Fibroblast of skin of left biceps (primary cell): ENCODE measurements around the gene PCDHGA1.
A peak's percentile ranks its signal among the peaks of the same experiment; 100 is the strongest.
"Not testable (repeated sequence)": the region's sequence is repeated elsewhere in the genome, so short reads cannot be mapped to it uniquely, and the experiment has no call there.

ENCODE experiments used
- DNase-seq, 2 experiments: peaks; one replicate each; pipeline ENCODE4 v3.0.0-alpha.2; 2013; ENCODE audit warnings: low read depth in 2 of 2

Gene PCDHGA1

DNA sequence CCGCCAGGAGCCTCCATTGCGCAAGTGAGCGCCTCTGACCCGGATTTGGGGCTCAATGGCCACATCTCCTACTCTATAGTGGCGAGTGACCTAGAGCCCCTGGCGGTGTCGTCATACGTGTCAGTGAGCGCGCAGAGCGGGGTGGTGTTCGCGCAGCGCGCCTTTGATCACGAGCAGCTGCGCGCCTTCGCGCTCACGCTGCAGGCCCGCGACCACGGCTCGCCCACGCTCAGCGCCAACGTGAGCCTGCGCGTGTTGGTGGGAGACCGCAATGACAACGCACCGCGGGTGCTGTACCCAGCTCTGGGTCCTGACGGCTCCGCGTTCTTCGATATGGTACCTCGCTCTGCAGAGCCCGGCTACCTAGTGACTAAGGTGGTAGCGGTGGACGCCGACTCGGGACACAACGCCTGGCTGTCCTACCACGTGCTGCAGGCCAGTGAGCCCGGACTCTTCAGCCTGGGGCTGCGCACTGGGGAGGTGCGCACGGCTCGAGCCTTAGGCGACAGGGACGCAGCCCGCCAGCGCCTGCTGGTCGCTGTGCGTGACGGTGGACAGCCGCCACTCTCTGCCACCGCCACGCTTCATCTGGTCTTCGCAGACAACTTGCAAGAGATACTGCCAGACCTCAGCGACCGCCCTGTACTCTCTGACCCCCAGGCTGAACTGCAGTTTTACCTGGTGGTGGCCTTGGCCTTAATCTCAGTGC lies 79.4 kb downstream of the PCDHGA1 start:
- DNase-seq: no peak

GRCh38 chr5:141411575-141411974 lies 81.3 kb downstream of the PCDHGA1 start:
- no peak for DNase-seq

DNA sequence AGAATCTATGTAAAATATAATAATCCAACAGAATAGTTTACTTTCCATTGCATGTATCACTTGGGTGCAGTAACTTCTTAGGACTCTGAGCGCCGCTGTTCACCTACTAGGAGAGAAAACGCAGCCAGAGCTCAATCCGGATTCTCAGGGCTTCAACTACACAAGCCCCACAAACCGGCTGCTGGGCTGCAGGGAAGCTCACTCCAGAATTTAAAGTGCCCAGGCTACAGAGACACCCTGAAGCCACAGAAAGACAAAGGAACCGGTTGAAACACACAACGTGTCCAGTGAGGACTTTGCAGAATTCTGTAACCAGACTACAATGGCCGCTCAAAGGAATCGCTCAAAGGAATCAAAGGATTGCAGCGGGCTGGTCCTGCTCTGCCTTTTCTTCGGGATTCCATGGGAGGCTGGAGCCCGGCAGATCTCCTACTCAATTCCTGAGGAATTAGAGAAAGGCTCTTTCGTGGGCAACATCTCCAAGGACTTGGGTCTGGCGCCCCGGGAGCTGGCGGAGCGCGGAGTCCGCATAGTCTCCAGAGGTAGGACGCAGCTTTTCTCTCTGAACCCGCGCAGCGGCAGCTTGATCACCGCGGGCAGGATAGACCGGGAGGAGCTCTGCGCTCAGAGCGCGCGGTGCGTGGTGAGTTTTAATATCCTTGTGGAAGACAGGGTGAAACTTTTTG lies 82.7 kb downstream of the PCDHGA1 start, which contains the start of gene PCDHGA10:
TSS of gene PCDHGA10 (plus strand) at position 134 of the 686 bp plus-strand sequence. CDS start at position 323, 189 bp downstream.
- no peak for DNase-seq

DNA sequence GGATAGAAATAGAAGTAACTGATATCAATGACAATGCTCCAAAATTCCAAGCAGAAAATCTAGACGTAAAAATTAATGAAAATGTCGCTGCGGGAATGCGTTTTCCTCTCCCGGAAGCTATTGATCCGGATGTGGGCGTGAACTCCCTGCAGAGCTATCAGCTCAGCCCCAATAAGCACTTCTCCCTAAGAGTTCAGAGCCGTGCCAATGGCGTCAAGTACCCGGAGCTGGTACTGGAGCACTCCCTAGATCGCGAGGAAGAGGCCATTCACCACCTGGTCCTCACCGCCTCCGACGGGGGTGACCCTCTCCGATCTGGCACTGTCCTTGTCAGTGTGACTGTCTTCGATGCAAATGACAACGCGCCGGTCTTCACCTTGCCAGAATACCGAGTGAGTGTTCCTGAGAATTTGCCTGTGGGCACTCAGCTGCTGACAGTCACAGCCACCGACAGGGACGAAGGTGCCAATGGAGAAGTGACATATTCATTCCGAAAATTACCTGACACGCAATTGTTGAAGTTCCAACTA lies 83.3 kb downstream of the PCDHGA1 start:
- DNase-seq: no peak

- DNase-seq: not testable (repeated sequence)
Measured at GRCh38 chr5:141414548-141415274, 84.4 kb downstream of the PCDHGA1 start.

- not testable (repeated sequence) for DNase-seq
Measured at GRCh38 chr5:141415275-141415618, 84.9 kb downstream of the PCDHGA1 start.

DNA sequence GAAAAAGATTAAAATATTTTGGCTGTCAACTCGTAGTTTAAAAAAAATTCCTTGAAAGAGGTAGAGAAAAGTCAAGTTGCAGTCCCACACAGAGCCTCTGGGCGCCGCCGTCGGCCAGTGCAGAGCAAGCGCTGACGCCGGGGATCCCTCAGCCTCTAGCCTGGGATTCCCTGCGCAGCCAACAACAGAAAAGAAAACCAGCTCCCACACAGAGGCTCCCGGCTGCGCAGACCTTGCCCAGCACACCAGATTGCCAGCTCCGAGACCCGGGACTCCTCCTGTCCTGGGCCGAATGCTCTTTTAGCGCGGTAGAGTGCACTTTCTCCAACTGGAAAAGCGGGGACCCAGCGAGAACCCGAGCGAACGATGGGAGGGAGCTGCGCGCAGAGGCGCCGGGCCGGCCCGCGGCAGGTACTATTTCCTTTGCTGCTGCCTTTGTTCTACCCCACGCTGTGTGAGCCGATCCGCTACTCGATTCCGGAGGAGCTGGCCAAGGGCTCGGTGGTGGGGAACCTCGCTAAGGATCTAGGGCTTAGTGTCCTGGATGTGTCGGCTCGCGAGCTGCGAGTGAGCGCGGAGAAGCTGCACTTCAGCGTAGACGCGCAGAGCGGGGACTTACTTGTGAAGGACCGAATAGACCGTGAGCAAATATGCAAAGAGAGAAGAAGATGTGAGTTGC lies 87.3 kb downstream of the PCDHGA1 start, which contains the start of gene PCDHGB7:
TSS of gene PCDHGB7 (plus strand) at position 184 of the 679 bp plus-strand sequence. CDS start at position 367, 183 bp downstream.
- peak; percentile 47 to 50 for DNase-seq

GRCh38 chr5:141419074-141419880 lies 89.0 kb downstream of the PCDHGA1 start:
- DNase-seq: no peak

- DNase-seq: no peak
Measured at GRCh38 chr5:141420855-141421488, 90.7 kb downstream of the PCDHGA1 start, which contains the start of gene PCDHGA11. Gene PCDHGA11 (plus strand): TSS chr5:141421051. CDS start chr5:141421228, 177 bp downstream.

GRCh38 chr5:141421489-141421855 lies 91.2 kb downstream of the PCDHGA1 start:
- no peak for DNase-seq

DNA sequence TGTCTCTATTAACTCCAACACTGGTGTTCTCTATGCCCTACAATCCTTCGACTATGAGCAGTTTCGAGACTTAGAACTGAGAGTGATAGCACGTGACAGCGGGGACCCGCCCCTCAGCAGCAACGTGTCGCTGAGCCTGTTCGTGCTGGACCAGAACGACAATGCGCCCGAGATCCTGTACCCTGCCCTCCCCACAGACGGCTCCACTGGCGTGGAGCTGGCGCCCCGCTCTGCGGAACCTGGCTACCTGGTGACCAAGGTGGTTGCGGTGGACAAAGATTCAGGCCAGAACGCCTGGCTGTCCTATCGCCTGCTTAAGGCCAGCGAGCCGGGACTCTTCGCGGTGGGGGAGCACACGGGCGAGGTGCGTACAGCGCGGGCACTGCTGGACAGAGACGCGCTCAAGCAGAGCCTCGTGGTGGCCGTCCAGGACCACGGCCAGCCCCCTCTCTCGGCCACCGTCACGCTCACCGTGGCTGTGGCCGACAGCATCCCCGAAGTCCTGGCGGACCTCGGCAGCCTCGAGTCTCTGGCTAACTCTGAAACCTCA lies 92.5 kb downstream of the PCDHGA1 start:
- no peak for DNase-seq

GRCh38 chr5:141427783-141428426 lies 97.6 kb downstream of the PCDHGA1 start:
- DNase-seq: no peak

- DNase-seq: peak; percentile 78 to 82
Measured at GRCh38 chr5:141430332-141431113, 100.2 kb downstream of the PCDHGA1 start, which contains the start of gene PCDHGA12. Gene PCDHGA12 (plus strand): TSS chr5:141430507. CDS start chr5:141430760, 253 bp downstream.

DNA sequence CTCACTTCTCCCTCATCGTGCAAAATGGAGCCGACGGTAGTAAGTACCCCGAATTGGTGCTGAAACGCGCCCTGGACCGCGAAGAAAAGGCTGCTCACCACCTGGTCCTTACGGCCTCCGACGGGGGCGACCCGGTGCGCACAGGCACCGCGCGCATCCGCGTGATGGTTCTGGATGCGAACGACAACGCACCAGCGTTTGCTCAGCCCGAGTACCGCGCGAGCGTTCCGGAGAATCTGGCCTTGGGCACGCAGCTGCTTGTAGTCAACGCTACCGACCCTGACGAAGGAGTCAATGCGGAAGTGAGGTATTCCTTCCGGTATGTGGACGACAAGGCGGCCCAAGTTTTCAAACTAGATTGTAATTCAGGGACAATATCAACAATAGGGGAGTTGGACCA lies 101.0 kb downstream of the PCDHGA1 start:
- DNase-seq: no peak

GRCh38 chr5:141432308-141432707 lies 102.0 kb downstream of the PCDHGA1 start:
- DNase-seq: not testable (repeated sequence)

DNA sequence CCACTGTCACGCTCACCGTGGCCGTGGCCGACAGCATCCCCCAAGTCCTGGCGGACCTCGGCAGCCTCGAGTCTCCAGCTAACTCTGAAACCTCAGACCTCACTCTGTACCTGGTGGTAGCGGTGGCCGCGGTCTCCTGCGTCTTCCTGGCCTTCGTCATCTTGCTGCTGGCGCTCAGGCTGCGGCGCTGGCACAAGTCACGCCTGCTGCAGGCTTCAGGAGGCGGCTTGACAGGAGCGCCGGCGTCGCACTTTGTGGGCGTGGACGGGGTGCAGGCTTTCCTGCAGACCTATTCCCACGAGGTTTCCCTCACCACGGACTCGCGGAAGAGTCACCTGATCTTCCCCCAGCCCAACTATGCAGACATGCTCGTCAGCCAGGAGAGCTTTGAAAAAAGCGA lies 102.4 kb downstream of the PCDHGA1 start:
- not testable (repeated sequence) for DNase-seq

- DNase-seq: no peak
Measured at GRCh38 chr5:141434006-141434405, 103.7 kb downstream of the PCDHGA1 start.

GRCh38 chr5:141437221-141437620 lies 106.9 kb downstream of the PCDHGA1 start:
- DNase-seq: no peak
